NCI-H1417 treated with DMSO at 0.1 percent for 48 hours (cell line): Measurements from ENCODE around the gene SKOR1.
A peak's percentile ranks its signal among the peaks of the same experiment; 100 is the strongest.

Source experiments
- DNase-seq: peaks from one replicate; lab custom pipeline; 2025; lab: John Stamatoyannopoulos, UW

Gene SKOR1

GRCh38 chr15:67853454-67853853, 28.1 kb downstream of the SKOR1 start:
- no peak for DNase-seq

GRCh38 chr15:67854358-67854757, 29.0 kb downstream of the SKOR1 start:
- no peak for DNase-seq

GRCh38 chr15:67855842-67856241, 30.5 kb downstream of the SKOR1 start:
- no peak for DNase-seq

GRCh38 chr15:67857220-67857619, 31.9 kb downstream of the SKOR1 start:
- DNase-seq = no peak

- DNase-seq = no peak
These were observed 34.1 kb downstream of the SKOR1 start for GRCh38 chr15:67859331-67859946.

GRCh38 chr15:67861983-67862382, 36.7 kb downstream of the SKOR1 start:
- DNase-seq = no peak

GRCh38 chr15:67862750-67863441, 37.6 kb downstream of the SKOR1 start:
- no peak for DNase-seq

- DNase-seq = peak; percentile 38
These were observed 38.2 kb downstream of the SKOR1 start for GRCh38 chr15:67863442-67863987.

GRCh38 chr15:67865331-67865730, 40.0 kb downstream of the SKOR1 start:
- DNase-seq = no peak

- DNase-seq = no peak
These were observed 40.5 kb downstream of the SKOR1 start for GRCh38 chr15:67865766-67866165.

GRCh38 chr15:67869701-67870100, 44.4 kb downstream of the SKOR1 start:
- DNase-seq = no peak

GRCh38 chr15:67870868-67871408, 45.6 kb downstream of the SKOR1 start:
- DNase-seq = no peak

GRCh38 chr15:67873777-67874176, 48.5 kb downstream of the SKOR1 start:
- no peak for DNase-seq

- DNase-seq = no peak
These were observed 53.5 kb downstream of the SKOR1 start for GRCh38 chr15:67878712-67879206.

GRCh38 chr15:67879440-67880129, 54.3 kb downstream of the SKOR1 start:
- no peak for DNase-seq

- no peak for DNase-seq
These were observed 55.4 kb downstream of the SKOR1 start for GRCh38 chr15:67880651-67881182.

GRCh38 chr15:67882487-67883233, 57.4 kb downstream of the SKOR1 start:
- no peak for DNase-seq

- DNase-seq = no peak
These were observed 58.0 kb downstream of the SKOR1 start for GRCh38 chr15:67883234-67883773.

- no peak for DNase-seq
These were observed 58.7 kb downstream of the SKOR1 start for GRCh38 chr15:67884009-67884408.
